Activated T-cell treated with anti-CD3 and anti-CD28 coated beads, Interleukin-2, amount 50 U/mL, for 72 hours (primary cell): ENCODE measurements around the gene CCDC188. TPM values are rescaled to one million over a fixed set of nuclear protein-coding genes. Genes with fewer than 3 reads are reported as not detected.

Source experiments
- ATAC-seq, 2 donors: fragments of 150-1000 bp; cut with Tn5 transposase; replicated peaks in 1 of 2; 2 replicates each; pipeline ENCODE4 v1.10.0; 2021; ENCODE audit warnings: moderate library complexity in 2 of 2, mild to moderate bottlenecking in 1 of 2
- DNase-seq, 2 donors: peaks; one replicate each; pipeline ENCODE4 v3.0.0; 2021 to 2022; ENCODE audit warnings: mixed read lengths in 1 of 2
- H3K27ac Mint-ChIP-seq: one replicate; pipeline ENCODE4 v1.8.0; 2022; ENCODE audit warnings: mild to moderate bottlenecking, moderate library complexity, mixed read lengths
- H3K27me3 Mint-ChIP-seq: one replicate; pipeline ENCODE4 v1.8.0; 2022; ENCODE audit warnings: low read depth, mixed read lengths
- H3K36me3 Mint-ChIP-seq, 2 donors: one replicate each; pipeline ENCODE4 v1.8.0; 2022; ENCODE audit warnings: mixed read lengths in 2 of 2, mild to moderate bottlenecking in 1 of 2; ENCODE audit not compliant: insufficient read depth in 2 of 2
- H3K4me1 Mint-ChIP-seq: one replicate; pipeline ENCODE4 v1.8.0; 2022; ENCODE audit warnings: low read depth, mixed read lengths
- H3K4me3 Mint-ChIP-seq, 2 donors: one replicate each; pipeline ENCODE4 v1.8.0; 2022; ENCODE audit warnings: mild to moderate bottlenecking in 2 of 2, mixed read lengths in 2 of 2, moderate library complexity in 2 of 2
- H3K9me3 Mint-ChIP-seq, 2 donors: one replicate each; pipeline ENCODE4 v1.8.0; 2022; ENCODE audit warnings: mixed read lengths in 2 of 2
- total RNA-seq, 2 donors: library from RNA; stranded (reverse); gene quantifications; one replicate each; pipeline ENCODE4 v1.2.3, GENCODE V29; 2022

The CCDC188 gene
- total RNA-seq, 2 donors from 2014 or later, result not detected

DNA sequence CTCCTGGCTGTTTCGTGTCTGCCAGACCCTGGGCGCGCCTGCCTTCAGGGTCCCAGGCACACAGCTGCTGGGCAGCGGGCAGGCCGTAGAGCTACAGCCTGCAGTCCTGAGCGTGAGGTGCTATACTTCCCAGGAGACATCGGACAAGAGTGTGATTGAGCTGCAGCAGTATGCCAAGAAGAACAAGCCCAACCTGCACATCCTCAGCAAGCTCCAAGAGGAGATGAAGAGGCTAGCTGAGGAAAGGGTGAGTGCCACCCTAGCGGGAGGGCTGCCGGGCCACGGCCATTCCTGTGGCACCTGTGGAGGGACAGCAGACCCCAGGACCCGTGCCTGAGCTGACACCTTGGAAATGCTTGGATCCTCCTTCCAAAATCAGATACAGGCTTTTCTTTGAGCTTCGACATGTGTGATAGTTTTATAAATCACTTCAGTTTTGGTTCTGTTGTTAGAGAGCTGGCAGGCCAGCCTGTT is 42.1 kb downstream of the CCDC188 start:
- DNase-seq (no peak), ATAC-seq (no peak)
- Mint-ChIP-seq H3K9me3 (no peaks in the 10 kb centered on the region), H3K4me1 (peaks cover 19% of the 10 kb centered on the region), H3K27ac (no peak overlapping the region), H3K27me3 (no peaks in the 10 kb centered on the region), H3K4me3 (no peak overlapping the region), H3K36me3 (peaks cover 0 to 3% of the 10 kb centered on the region in 2 donors)

DNA sequence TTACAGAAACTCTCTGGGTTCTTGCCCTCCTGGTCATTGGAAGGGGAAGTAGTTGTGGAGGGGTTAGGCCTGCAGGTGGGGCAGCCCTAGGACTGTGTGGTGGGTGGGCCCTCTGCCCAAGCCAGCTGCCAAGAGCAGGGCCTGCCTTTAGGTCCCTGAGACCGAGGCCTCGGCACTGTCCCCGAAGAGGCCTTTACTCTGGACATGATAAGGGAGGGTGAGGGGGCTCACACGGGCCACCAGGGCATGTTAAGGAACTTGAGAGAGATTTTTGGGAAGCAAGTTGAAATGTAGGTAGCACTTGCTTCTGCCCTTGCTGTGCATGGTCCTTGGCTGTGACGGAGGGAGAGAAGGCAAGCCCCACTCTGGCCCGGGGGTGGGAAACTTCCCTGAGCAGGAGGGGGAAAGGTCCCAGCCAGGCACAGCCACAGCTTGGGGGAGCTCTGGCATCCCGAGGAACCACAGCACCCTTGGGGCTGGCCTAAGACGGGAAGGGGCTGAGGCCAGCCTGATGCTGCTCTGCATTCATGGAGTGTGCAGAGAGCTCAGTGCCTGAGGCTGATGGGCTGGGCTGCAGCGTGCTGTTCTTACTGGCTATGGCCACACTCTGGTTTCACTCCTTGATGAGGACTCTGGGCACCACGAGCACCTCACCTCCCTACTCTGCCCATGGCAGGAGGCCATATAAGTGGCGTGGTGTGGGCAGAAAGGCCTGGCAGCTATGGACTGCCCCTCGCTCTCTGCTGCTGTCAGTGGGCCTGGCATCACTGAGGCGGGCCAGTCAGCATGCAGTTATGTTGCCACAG is 42.7 kb downstream of the CCDC188 start:
- peaks cover 0 to 3% of the 10 kb centered on the region in 2 donors for H3K36me3 Mint-ChIP-seq
- H3K27me3 Mint-ChIP-seq, result no peaks in the 10 kb centered on the region
- no peaks in the 10 kb centered on the region for H3K9me3 Mint-ChIP-seq
- ATAC-seq, result no peak
- H3K4me1 Mint-ChIP-seq, result peaks cover 19% of the 10 kb centered on the region
- no peak overlapping the region for H3K4me3 Mint-ChIP-seq
- peak overlapping the region; percentile 33 for H3K27ac Mint-ChIP-seq
- no peak for DNase-seq

DNA sequence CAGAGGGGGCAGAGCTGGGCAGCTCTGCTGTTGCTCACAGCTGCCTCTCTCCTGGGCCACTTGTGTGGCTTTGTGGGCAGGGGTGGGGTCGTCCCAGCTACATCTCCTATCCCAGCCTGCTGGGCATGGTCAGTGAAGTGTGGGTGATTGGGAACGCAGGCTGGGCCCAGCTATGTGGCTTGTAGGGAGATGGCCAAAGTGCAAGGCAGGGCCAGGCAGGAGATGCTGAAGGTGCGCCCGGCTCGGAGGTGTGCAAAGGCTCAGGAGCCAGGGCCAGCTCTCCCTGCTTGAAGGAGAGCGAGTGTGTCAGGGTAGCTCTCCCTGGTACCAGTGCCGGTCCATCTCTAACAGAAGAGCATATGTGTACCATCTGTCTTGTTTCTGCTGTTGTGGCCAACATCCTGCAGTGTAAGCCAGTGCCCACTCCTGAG is 43.4 kb downstream of the CCDC188 start:
- Mint-ChIP-seq H3K27ac (peak overlapping the region; percentile 33), H3K9me3 (no peaks in the 10 kb centered on the region), H3K27me3 (no peaks in the 10 kb centered on the region), H3K36me3 (peaks cover 0 to 3% of the 10 kb centered on the region in 2 donors), H3K4me1 (peaks cover 23% of the 10 kb centered on the region), H3K4me3 (no peak overlapping the region)
- DNase-seq (no peak), ATAC-seq (no peak)

DNA sequence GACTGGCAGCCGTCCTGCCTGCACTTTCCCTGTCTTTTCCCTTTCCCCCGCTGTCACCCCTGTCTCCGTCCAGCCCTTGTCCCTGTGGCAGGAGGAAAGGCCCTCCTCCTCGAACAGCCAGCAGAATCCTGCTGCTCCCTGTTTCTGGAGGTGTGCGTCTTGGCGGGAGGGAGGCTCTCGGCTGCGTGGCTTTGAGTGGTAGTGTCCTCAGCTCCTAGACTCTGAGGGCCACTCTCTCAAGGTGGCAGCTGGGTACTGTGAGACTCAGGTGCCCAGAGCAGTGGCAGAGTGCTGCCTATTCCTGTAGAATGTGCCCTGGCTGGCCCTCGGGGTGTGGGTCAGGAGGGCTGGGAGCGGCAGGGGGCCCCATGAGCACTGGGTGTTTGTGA is 44.0 kb downstream of the CCDC188 start:
- Mint-ChIP-seq H3K36me3 (peaks cover 0 to 3% of the 10 kb centered on the region in 2 donors), H3K4me3 (no peak overlapping the region), H3K27ac (no peak overlapping the region), H3K27me3 (no peaks in the 10 kb centered on the region), H3K4me1 (peaks cover 23% of the 10 kb centered on the region), H3K9me3 (no peaks in the 10 kb centered on the region)
- DNase-seq (no peak), ATAC-seq (no peak)

DNA sequence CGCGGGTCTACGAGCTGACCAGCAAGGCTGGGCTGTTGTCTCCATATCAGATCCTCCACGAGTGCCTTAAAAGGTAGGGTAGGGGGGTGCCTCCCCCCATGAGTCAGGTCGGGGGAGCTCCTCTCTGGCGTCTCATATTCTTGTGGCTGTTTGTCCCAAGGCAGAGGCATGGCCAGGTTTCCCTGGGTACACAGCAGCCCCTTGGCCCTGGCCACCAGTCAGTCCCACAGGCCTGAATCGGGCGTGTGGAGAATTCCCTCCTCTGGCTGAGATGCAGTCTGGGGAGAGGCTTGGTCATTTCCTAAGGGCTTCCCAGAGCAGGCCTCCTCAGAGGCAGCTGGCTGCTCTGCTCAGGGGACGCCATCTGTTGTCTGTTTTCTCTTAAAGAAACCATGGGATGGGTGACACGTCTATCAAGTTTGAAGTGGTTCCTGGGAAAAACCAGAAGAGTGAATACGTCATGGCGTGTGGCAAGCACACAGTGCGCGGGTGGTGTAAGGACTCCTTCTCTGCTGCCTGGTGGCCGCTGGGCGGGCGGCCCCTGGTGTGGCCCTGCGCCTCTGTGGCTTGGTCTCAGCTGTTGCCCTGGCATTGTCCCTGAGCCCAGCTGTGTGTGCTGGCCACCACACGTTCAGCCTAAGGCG is 44.5 kb downstream of the CCDC188 start:
- H3K4me1 Mint-ChIP-seq, result peaks cover 24% of the 10 kb centered on the region
- no peak overlapping the region for H3K4me3 Mint-ChIP-seq
- H3K27ac Mint-ChIP-seq, result no peak overlapping the region
- ATAC-seq, result no peak
- H3K27me3 Mint-ChIP-seq, result no peaks in the 10 kb centered on the region
- peaks cover 0 to 4% of the 10 kb centered on the region in 2 donors for H3K36me3 Mint-ChIP-seq
- no peaks in the 10 kb centered on the region for H3K9me3 Mint-ChIP-seq
- DNase-seq, result no peak

DNA sequence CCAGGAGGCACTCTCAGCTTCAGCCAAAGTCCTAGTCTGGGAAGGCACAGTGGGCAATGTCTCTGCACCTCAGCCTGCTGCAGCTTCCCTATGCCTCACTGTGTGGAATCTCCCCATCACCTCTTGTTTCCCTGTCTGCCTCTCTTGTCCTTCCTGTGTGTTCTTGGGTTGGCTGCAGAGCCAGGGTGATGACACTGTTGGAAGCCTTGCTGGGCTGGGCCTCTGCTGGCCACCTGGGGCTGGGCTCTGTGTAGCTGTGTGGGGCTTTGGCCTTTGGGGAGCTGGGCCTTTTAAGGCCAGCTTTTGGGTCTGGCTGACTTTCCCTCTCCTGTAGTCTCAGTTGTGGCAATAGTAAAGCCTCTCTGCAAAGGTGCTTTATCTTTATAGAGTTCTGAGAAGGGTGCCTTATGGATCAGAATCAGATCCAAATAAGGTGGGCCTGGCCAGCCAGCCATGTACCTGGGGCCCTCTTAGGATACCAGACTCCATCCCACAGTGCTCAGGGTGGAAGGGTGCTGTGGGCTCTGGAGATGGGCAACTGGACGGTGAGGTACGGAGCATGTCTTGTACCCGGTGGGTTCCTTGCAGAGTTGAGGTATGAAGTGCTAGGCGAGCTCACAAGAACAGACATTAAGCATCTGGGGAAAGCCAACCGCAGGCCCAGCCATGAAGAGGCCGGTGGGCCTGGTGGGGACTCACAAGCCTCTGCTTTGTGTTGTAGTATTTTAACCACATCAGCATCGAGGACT is 45.2 kb downstream of the CCDC188 start:
- no peaks in the 10 kb centered on the region for H3K9me3 Mint-ChIP-seq
- H3K27me3 Mint-ChIP-seq, result no peaks in the 10 kb centered on the region
- no peak for ATAC-seq
- no peak overlapping the region for H3K4me3 Mint-ChIP-seq
- peaks cover 0 to 4% of the 10 kb centered on the region in 2 donors for H3K36me3 Mint-ChIP-seq
- H3K27ac Mint-ChIP-seq, result peak overlapping the region; percentile 59
- H3K4me1 Mint-ChIP-seq, result peaks cover 25% of the 10 kb centered on the region
- DNase-seq, result no peak

DNA sequence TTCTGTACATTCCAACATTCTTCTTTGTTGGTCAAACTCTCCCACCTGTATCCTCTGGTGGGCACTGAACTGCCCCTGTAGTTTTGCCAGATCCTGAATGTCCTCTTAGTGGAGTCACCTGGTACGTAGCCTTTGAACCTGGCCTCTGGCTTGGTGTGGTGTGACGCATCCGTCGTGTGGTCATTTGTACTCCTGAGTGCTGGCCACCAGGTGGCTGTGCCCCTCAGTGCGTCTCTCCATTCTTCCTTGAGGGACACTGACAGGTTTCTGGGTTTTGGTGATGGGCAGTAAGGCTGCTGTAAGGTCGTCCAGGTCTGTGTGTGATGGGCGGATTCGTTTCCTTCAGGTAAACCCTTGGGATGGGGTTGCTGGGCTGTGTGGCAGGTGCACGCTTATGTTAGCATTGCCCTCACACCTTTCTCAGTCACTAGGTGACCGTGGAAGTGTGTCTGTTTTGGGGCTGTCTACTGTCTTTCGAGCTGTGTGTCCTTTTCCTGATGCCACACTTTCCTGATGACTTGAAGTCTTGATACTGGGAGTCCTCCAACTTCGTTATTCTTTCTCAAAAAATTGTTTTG is 48.6 kb downstream of the CCDC188 start:
- H3K4me3 Mint-ChIP-seq, result peak overlapping the region in 1 of 2 donors; percentile 9
- H3K4me1 Mint-ChIP-seq, result peaks cover 44% of the 10 kb centered on the region
- H3K36me3 Mint-ChIP-seq, result peaks cover 6 to 25% of the 10 kb centered on the region in 2 donors

DNA sequence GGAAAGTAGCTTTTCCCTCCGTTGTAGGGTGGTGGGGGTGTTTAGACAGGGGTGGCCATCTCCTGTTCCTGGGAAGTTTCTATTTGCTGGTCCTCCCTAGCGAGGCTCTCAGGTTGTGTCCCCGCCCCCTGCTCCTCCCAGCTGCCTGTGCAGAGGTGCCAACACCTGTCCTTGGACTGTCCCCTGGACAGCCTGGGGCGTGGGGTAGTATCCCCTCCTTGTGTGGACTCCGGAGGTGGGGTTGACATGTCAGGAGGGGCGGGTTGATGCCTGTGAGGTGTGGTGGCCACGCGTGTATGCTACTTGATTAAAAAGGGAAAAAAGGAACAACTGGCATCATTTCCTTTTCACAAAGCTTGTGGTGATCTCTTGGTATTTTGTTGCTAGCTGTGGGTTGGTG is 49.2 kb downstream of the CCDC188 start:
- H3K4me1 Mint-ChIP-seq, result peaks cover 44% of the 10 kb centered on the region

More for the DNA sequence above, 48.6 kb downstream of the CCDC188 start:
- Mint-ChIP-seq H3K9me3 (no peaks in the 10 kb centered on the region), H3K27ac (peak overlapping the region; percentile 36), H3K27me3 (no peaks in the 10 kb centered on the region)
- ATAC-seq, result no peak
- DNase-seq, result no peak

DNA sequence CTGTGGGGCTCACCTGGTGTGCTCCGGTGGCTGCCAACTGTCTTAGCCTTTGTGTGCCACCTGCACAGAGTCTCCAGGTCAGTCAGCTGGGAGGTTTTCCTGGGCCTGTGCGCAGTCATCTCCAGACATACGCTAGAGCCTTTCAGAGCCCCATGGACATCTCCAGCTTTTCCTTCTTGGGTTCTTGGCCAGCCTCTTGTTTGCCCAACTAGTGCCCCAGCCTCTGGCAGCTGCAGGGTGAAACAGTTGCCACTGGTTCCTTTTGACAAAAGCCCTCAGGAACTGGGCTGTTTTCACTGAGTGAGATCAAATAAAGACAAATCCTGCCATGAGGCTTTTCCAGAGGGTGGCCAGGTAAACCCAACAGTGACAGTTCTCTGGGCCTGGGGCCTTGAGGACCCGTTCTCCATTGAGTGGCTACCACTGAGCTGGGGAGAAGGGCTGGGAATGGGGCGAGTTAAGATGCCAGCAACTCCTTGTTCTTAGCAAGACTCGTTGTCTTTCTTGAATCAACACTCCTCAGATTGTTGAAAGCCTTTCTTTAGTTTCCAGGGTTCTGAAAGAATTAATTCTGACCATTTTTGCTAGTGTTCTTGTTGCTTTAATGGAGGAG is 51.6 kb downstream of the CCDC188 start:
- Mint-ChIP-seq H3K4me1 (peaks cover 59% of the 10 kb centered on the region), H3K36me3 (peaks cover 16 to 41% of the 10 kb centered on the region in 2 donors), H3K9me3 (no peaks in the 10 kb centered on the region), H3K27ac (peak overlapping the region; percentile 79), H3K4me3 (peak overlapping the region; percentile 5 to 63), H3K27me3 (no peaks in the 10 kb centered on the region)
- DNase-seq (no peak), ATAC-seq (no peak)

More for the DNA sequence above, 49.2 kb downstream of the CCDC188 start:
- ATAC-seq (no peak), DNase-seq (no peak)
- H3K36me3 Mint-ChIP-seq, result peaks cover 10 to 31% of the 10 kb centered on the region in 2 donors
- no peaks in the 10 kb centered on the region for H3K9me3 Mint-ChIP-seq
- no peaks in the 10 kb centered on the region for H3K27me3 Mint-ChIP-seq
- H3K4me3 Mint-ChIP-seq, result peak overlapping the region in 1 of 2 donors; percentile 22
- H3K27ac Mint-ChIP-seq, result peak overlapping the region; percentile 64

Other genes with a start within 250 kb of the CCDC188 start
- gene COMT, start 209.3 kb downstream of the CCDC188 start, total RNA-seq, result 100 to 1,000 TPM in 1 of 2 donors, 10 to 100 TPM in 1; 97.4 to 101 TPM
- gene TXNRD2, start 209.2 kb downstream of the CCDC188 start, total RNA-seq, result 10 to 100 TPM; 21.3 to 23.4 TPM
- gene ARVCF, start 134.2 kb downstream of the CCDC188 start, total RNA-seq, result 1 to 10 TPM; 1.7 to 5.5 TPM
- 10 to 100 TPM; 35.5 to 43.0 TPM for gene TANGO2, start 129.9 kb downstream of the CCDC188 start, total RNA-seq
- 10 to 100 TPM; 44.2 to 46.6 TPM for gene DGCR8, start 70.8 kb downstream of the CCDC188 start, total RNA-seq
- gene RANBP1, start 35.0 kb downstream of the CCDC188 start, total RNA-seq, result 100 to 1,000 TPM; 194 to 256 TPM
- gene TRMT2A, start 33.8 kb downstream of the CCDC188 start, total RNA-seq, result 10 to 100 TPM; 55.6 to 56.8 TPM
- gene ZDHHC8, start 19.3 kb downstream of the CCDC188 start, total RNA-seq, result 10 to 100 TPM; 41.6 to 47.6 TPM
- 1 to 10 TPM; 1.4 to 1.5 TPM for gene RTN4R, start 117.3 kb upstream of the CCDC188 start, total RNA-seq
- gene DGCR6L, start 169.0 kb upstream of the CCDC188 start, total RNA-seq, result 10 to 100 TPM; 23.3 to 31.8 TPM
- 10 to 100 TPM in 1 of 2 donors, 1 to 10 TPM in 1; 8.3 to 11.7 TPM for gene ZNF74, start 243.1 kb upstream of the CCDC188 start, total RNA-seq